PC-3 (cell line): ENCODE data around the gene CCT6A.

Source experiments
- EZH2 ChIP-seq: fragments of 300-600 bp; sonication (generic); IDR thresholded peaks from one replicate; pipeline ENCODE4 v1.6.1; 2017; ENCODE audit warnings: antibody characterized with exemption, mild to moderate bottlenecking, low read length; ENCODE audit not compliant: unreplicated experiment
- EZH2phosphoT487 ChIP-seq: fragments of 300-600 bp; sonication (generic); IDR thresholded peaks from 2 replicates; pipeline ENCODE4 v1.6.1; 2018; ENCODE audit warnings: mild to moderate bottlenecking, antibody characterized with exemption, low read length, borderline replicate concordance
- TF ChIP-seq, protein P1 (sequence below): fragments of 300-600 bp; sonication (generic); conservative IDR thresholded peaks from 2 replicates; pipeline ENCODE4 v1.5.1; 2017; ENCODE audit warnings: antibody characterized with exemption, low read depth, mild to moderate bottlenecking, low read length

DNA sequence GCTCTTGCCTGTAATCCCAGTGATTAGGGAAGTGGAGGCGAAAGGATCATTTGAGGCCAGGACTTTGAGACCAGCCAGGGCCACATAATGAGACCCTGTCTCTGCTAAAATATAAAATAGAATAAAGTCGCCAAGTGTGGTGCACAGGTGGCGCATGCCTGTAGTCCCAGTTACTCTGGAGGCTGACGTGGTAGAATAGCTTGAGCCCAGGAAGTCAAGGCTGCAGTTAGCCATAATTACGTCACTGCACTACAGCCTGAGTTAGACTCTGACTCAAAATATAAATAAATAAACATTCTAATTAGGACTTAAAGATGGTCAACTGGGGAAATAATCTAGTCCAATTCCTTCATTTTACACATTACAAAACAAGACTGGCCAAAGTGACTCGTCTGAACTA lies 53.9 kb downstream of the CCT6A start:
- TF ChIP-seq, protein P1, sequence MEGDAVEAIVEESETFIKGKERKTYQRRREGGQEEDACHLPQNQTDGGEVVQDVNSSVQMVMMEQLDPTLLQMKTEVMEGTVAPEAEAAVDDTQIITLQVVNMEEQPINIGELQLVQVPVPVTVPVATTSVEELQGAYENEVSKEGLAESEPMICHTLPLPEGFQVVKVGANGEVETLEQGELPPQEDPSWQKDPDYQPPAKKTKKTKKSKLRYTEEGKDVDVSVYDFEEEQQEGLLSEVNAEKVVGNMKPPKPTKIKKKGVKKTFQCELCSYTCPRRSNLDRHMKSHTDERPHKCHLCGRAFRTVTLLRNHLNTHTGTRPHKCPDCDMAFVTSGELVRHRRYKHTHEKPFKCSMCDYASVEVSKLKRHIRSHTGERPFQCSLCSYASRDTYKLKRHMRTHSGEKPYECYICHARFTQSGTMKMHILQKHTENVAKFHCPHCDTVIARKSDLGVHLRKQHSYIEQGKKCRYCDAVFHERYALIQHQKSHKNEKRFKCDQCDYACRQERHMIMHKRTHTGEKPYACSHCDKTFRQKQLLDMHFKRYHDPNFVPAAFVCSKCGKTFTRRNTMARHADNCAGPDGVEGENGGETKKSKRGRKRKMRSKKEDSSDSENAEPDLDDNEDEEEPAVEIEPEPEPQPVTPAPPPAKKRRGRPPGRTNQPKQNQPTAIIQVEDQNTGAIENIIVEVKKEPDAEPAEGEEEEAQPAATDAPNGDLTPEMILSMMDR: no peak
- no peak for TF ChIP-seq EZH2phosphoT487
- no peak for TF ChIP-seq EZH2
